ENCODE measurements around the gene SRRM4. TPM values are rescaled to one million over a fixed set of nuclear protein-coding genes. Genes with fewer than 3 reads are reported as not detected.

The SRRM4 gene
- total RNA-seq, 1 experiment from 2014 or later = 1.4 TPM

DNA sequence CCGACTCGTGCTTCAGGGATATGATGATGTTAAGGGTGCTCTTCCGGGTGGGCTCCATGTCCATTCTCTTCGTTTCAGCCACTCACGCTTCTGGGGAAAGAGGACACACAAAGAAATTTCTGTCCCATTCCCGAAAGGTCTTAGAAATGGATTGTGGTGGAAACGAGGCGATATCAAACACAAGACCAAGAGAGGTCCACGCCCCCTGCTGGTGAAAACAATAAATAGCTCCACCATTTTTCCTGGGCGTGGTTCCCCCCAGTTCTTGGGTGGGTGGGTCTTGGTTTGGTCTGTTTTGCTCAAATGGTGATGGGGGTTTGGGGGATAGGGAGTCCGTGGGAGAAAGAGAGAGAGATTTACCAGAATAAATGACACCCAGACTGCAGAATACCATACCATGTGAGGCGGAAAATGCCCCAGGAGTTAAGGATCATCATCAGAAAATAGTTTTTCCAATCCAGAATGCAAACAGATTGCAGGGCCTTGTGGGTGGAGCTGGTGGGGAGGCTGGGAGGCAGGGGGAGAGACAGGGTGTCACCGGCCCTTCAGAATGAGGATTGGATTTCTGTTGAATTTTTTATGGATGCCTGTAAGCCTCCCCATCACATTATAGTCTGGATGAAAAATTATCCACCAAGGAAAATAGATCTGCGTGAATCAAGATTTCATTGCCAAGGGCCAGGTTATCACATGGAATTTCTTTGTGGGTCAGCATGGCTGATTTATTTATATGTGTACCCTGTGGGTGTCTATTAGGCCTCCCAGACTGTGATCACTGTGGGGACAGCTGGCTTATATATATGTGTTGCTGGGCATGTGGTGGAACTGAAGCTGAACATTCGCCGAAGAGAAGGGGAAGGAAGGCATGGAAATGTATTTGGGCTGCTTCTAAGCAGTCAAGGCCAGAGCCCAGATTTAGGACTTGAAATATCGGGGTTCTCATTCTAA lies 55.8 kb downstream of the SRRM4 start:
- H4K20me1 ChIP-seq (ENCODE audit: control insufficient read depth, insufficient read depth, insufficient read length) = no peaks in the 10 kb centered on the region
- no peak overlapping the region for H3K18ac ChIP-seq (ENCODE audit: insufficient read length, low read depth, low read length)
- H2AFZ ChIP-seq (ENCODE audit: low read length) = no peak overlapping the region
- no CpG with 5 or more reads among the region's 17 CpGs for WGBS (ENCODE audit: extremely low coverage, insufficient read length, low lambda C conversion rate)
- no peak overlapping the region for H2AK5ac ChIP-seq (ENCODE audit: insufficient read length, low read length)
- H3K27me3 ChIP-seq (ENCODE audit: insufficient read depth, low read length) = no peaks in the 10 kb centered on the region
- H2BK15ac ChIP-seq (ENCODE audit: low read depth, low read length) = no peak overlapping the region
- H3K14ac ChIP-seq (ENCODE audit: insufficient read depth, low read length) = no peak overlapping the region
- 0 out of 2 replicates have a peak, but pooled peaks cover 6% of the 10 kb centered on the region for H3K4me1 ChIP-seq (ENCODE audit: insufficient read depth, low read length)
- H4K91ac ChIP-seq (ENCODE audit: insufficient read length, low read depth, low read length) = no peak overlapping the region
- no peak overlapping the region for H3K4me3 Mint-ChIP-seq
- H3K36me3 Mint-ChIP-seq (ENCODE audit: insufficient read depth in 1 of 3, low read depth in 3 of 3) = no peaks in the 10 kb centered on the region
- H3K79me1 ChIP-seq (ENCODE audit: insufficient read depth, low read depth, low read length, poor library complexity, severe bottlenecking) = no peaks in the 10 kb centered on the region
- H2BK5ac ChIP-seq (ENCODE audit: insufficient read length, low read length) = no peak overlapping the region
- H3T11ph ChIP-seq (ENCODE audit: low read length) = no peak overlapping the region
- peak; percentile 72 for DNase-seq
- H3K4me1 Mint-ChIP-seq = peaks cover 25 to 33% of the 10 kb centered on the region in 2 experiments
- H3K56ac ChIP-seq (ENCODE audit: insufficient read length, low read depth, low read length) = no peak overlapping the region
- H3K23me2 ChIP-seq (ENCODE audit: insufficient read length, low read depth, low read length, poor library complexity, severe bottlenecking) = no peaks in the 10 kb centered on the region
- no peak overlapping the region for H3K9ac ChIP-seq (ENCODE audit: extremely low read depth, insufficient read length, low read length)
- peak overlapping the region; percentile 32 for H2BK20ac ChIP-seq (ENCODE audit: low read depth, low read length, poor library complexity, severe bottlenecking)
- no peak overlapping the region for H3K27ac Mint-ChIP-seq
- H4K8ac ChIP-seq (replicated peaks; ENCODE audit: insufficient read length, low read depth, low read length) = no peak overlapping the region
- no peak overlapping the region for H4K5ac ChIP-seq (ENCODE audit: insufficient read length, low read depth, low read length)
- H2BK120ac ChIP-seq (ENCODE audit: low read depth, low read length, poor library complexity, severe bottlenecking) = no peak overlapping the region
- H3K79me2 ChIP-seq (ENCODE audit: insufficient read depth, low read length) = no peaks in the 10 kb centered on the region
- no peak overlapping the region for H3K4ac ChIP-seq (ENCODE audit: low read depth, low read length)
- no peaks in the 10 kb centered on the region for H3K9me3 ChIP-seq (ENCODE audit: control insufficient read depth, low read depth, low read length)
- no peak overlapping the region for H3K4me2 ChIP-seq (ENCODE audit: insufficient read depth, insufficient read length, low read length)
- H3K9me3 Mint-ChIP-seq = 0 out of 5 replicates have a peak, but pooled peaks cover 0 to 4% of the 10 kb centered on the region in 2 experiments
- H2BK12ac ChIP-seq (ENCODE audit: insufficient read length, low read depth, low read length) = no peak overlapping the region
- H3K27ac ChIP-seq (ENCODE audit: insufficient read length, low read depth, low read length) = no peak overlapping the region
- H3K23ac ChIP-seq (ENCODE audit: insufficient read length, low read depth, low read length) = no peak overlapping the region
- peak; percentile 79 for TF ChIP-seq CTCF (conservative IDR thresholded peaks at IDR 0.05)
- H3K27me3 Mint-ChIP-seq (ENCODE audit: low read depth) = peaks cover 3% of the 10 kb centered on the region

Measured in H9 (cell line).